Measurements from ENCODE around the gene NHEJ1. TPM values are rescaled to one million over a fixed set of nuclear protein-coding genes. Genes with fewer than 3 reads are reported as not detected.

Gene NHEJ1
- total RNA-seq, 2 experiments from 2014 or later: 12.7 to 14.3 TPM

- Histone ChIP-seq H4K20me1 (ENCODE audit: insufficient read depth, low read length) (0 out of 2 replicates have a peak, but pooled peaks cover 10% of the 10 kb centered on the region), H3K27ac (ENCODE audit: low read depth, low read length, poor library complexity, severe bottlenecking) (no peak overlapping the region), H3K79me2 (ENCODE audit: insufficient read depth, low read depth, low read length) (peaks cover 26% of the 10 kb centered on the region; the same call in 1 of the 2 replicates), H3K4me1 (ENCODE audit: insufficient read depth, low read length, poor library complexity, severe bottlenecking) (peaks cover 18% of the 10 kb centered on the region), H3K9me2 (ENCODE audit: insufficient read depth, low read length) (no peaks in the 10 kb centered on the region), H3K4me3 (ENCODE audit: low read depth, low read length, poor library complexity, severe bottlenecking) (peak overlapping the region; percentile 88), H2AFZ (ENCODE audit: low read length) (no peak overlapping the region), H3K4me2 (ENCODE audit: low read length) (peak overlapping the region; percentile 95), H3K36me3 (ENCODE audit: insufficient read depth, low read length) (peaks cover 64% of the 10 kb centered on the region), H3K9me3 (ENCODE audit: low read length) (no peaks in the 10 kb centered on the region)
- no peak for DNase-seq (ENCODE audit: low spot score)
- BruUV-seq (replicated peaks): no TSS peak
- intact Hi-C loops (cut with micrococcal nuclease; ENCODE audit: unreplicated experiment): loop anchor here (5.0 kb wide), 2 partner anchors 207 to 362 kb away; partner anchors contain the start of genes CHPF, DNPEP and TMEM198
- TF ChIP-seq CTCF (conservative IDR thresholded peaks at IDR 0.05; ENCODE audit: low read length): no peak
- TF ChIP-seq EZH2phosphoT487 (IDR thresholded peaks at IDR 0.05; ENCODE audit: borderline replicate concordance, low read depth, low read length): no peak
- ChIA-PET POLR2A (interaction anchor here (1.0 to 1.5 kb wide), 3 partner anchors 26 to 97 kb away, joined by 3 to 7 read pairs (median 3); partner anchors contain the start of gene ZFAND2B), CTCF (ENCODE audit: unreplicated experiment) (no interaction called here)
Observed at GRCh38 chr2:219179601-219180465, 19.2 kb upstream of the NHEJ1 start.

DNA sequence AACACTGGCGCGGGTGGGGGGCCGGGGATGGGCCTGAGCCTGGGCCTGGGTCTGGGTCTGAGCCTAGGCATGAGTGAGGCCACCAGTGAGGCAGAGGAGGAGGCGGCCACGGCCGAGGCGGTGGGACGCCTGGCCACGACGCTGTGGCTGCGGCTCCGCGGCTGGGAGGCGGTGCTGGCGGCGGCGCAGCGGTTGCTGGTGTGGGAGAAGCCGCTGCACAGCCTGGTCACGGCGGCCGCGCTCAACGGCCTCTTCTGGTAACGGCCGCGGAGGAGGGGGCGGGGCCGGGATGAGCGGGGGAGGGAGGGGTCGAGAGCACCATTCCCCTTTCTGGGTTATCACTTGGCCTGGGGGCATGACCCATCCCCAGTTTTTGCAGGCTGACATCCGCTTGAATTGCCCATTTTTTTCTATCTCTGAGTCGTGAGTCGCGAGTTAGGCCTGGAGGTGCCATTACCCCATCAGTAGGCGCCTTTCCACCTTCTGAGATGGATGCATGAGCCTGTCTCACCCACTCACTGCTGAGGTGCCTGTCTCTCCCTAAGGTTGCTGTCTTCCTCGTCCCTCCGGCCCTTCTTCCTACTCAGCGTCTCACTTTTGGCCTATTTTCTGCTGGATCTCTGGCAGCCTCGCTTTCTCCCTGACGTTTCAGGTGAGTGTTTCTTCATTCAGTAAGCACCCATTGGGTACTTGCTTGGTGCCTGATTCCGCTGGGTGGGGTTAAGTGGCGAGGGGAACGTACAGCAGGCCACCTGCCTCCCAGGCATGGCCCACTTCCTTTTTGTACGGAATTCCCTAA, 18.0 kb upstream of the NHEJ1 start:
- DNase-seq (ENCODE audit: low spot score): peak; percentile 53
- H3K9me2 ChIP-seq (ENCODE audit: insufficient read depth, low read length): no peaks in the 10 kb centered on the region
- peaks cover 64% of the 10 kb centered on the region for H3K36me3 ChIP-seq (ENCODE audit: insufficient read depth, low read length)
- peaks cover 26% of the 10 kb centered on the region; the same call in 1 of the 2 replicates for H3K79me2 ChIP-seq (ENCODE audit: insufficient read depth, low read depth, low read length)
- no peaks in the 10 kb centered on the region for H3K9me3 ChIP-seq (ENCODE audit: low read length)
- ChIA-PET CTCF (ENCODE audit: unreplicated experiment) (no interaction called here), POLR2A (interaction anchor here (1.5 kb wide), 2 partner anchors 27 to 99 kb away, joined by 3 to 7 read pairs; partner anchors contain the start of gene ZFAND2B)
- no TSS peak for BruUV-seq (replicated peaks)
- peak overlapping the region; percentile 92 for H3K27ac ChIP-seq (ENCODE audit: low read depth, low read length, poor library complexity, severe bottlenecking)
- intact Hi-C loops (cut with micrococcal nuclease; ENCODE audit: unreplicated experiment): loop anchor here (1.0 to 5.0 kb wide), 4 partner anchors 51 to 364 kb away; partner anchors contain the start of genes ANKZF1, ATG9A, CHPF and DNPEP
- H3K4me1 ChIP-seq (ENCODE audit: insufficient read depth, low read length, poor library complexity, severe bottlenecking): peaks cover 18% of the 10 kb centered on the region
- 0 out of 2 replicates have a peak overlapping the region, but pooled peaks have one; percentile 39 for H2AFZ ChIP-seq (ENCODE audit: low read length)
- H4K20me1 ChIP-seq (ENCODE audit: insufficient read depth, low read length): 0 out of 2 replicates have a peak, but pooled peaks cover 10% of the 10 kb centered on the region
- H3K4me2 ChIP-seq (ENCODE audit: low read length): peak overlapping the region; percentile 95
- TF ChIP-seq EZH2phosphoT487 (IDR thresholded peaks at IDR 0.05; ENCODE audit: borderline replicate concordance, low read depth, low read length) (no peak), CTCF (conservative IDR thresholded peaks at IDR 0.05; ENCODE audit: low read length) (no peak)
- H3K4me3 ChIP-seq (ENCODE audit: low read depth, low read length, poor library complexity, severe bottlenecking): peak overlapping the region; percentile 88
